Neural progenitor cell (in vitro differentiated cells): Measurements from ENCODE around the gene MESD.

Source experiments
- CTCF ChIP-seq: fragments of 200-600 bp; sonication (generic); IDR thresholded peaks from 2 replicates; pipeline ENCODE4 v1.5.1; 2017; ENCODE audit warnings: antibody characterized with exemption, mild to moderate bottlenecking
- EZH2 ChIP-seq: fragments of 200-600 bp; sonication (generic); IDR thresholded peaks from 2 replicates; pipeline ENCODE4 v1.6.1; 2017; ENCODE audit warnings: antibody characterized with exemption, mild to moderate bottlenecking, moderate library complexity

GRCh38 chr15:81021321-81021720 is 31.7 kb upstream of the MESD start:
- no peak for TF ChIP-seq CTCF
- no peak for TF ChIP-seq EZH2
